Stimulated activated CD8-positive, alpha-beta memory T cell treated with anti-CD3 and anti-CD28 coated beads, Interleukin-15, amount 100 ng/mL, for 1 hour (primary cell): ENCODE results near the gene PLPP2.
"Not testable (repeated sequence)": the region's sequence is repeated elsewhere in the genome, so short reads cannot be mapped to it uniquely, and the experiment has no call there.

Experiments
- DNase-seq: peaks from one replicate; pipeline ENCODE4 v3.0.0-alpha.2; 2020; ENCODE audit warnings: low read depth

The PLPP2 gene

GRCh38 chr19:292951-293350 lies 1.7 kb upstream of the PLPP2 start:
- DNase-seq = no peak

- no peak for DNase-seq
Measured at GRCh38 chr19:292281-292884, 1.2 kb upstream of the PLPP2 start.

DNA sequence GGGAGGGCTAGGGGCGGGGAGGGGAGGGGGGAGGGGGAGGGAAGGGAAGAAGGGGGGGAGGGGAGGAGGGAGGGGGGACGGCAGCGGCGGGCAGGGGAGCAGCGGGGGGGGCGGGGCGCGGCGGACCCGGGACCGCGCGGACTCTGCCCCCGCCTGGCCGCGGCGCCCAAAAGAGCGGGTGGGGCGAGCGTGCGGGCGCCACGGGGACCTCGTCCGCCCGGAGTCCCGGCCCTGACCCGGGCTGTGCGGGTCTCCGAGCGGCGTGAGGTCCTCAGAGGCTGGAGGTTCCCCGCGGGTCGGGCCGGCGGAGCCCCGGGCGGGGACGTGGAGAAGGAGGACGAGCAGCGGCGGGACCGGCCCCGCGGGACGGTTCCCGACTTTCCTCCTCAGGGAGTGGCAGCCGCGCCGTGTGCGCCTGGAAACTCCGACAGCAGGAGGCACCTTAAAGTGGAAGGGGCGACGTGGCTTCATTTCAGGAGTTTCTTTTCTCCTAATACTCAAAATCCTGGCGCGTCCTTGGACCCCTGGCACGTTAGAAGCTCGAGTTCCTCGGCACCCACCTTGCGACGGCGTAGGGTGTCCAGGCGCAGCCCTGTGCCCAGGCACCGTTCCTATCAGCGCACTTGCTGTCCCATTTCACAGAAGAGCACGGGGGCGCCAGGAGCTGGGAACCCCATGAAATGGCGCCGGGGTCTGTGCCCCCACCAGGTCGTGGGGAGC lies 518 bp upstream of the PLPP2 start:
- DNase-seq = no peak

- no peak for DNase-seq
Measured at GRCh38 chr19:290372-291005, 714 bp downstream of the PLPP2 start.

- DNase-seq = no peak
Measured at GRCh38 chr19:289651-290371, 1.4 kb downstream of the PLPP2 start.

DNA sequence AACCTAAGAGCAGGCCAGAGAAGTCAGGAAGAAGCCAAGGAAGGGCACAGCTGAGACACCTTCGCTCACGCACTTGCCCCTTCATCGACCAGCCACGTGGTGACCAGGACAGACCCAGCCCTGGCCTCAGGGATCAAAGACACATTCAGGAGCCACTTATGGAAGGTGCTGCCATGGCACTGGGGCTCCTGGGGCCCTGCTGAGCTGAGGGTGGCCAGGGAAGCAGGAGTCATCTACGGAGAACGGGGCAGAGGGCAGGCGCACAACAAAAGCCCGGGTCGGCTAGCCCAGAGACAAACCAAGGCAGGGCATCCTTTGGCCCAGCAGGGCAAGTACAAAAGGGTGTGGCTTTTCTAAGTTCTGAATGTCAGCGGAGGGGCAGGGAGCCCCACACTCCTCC lies 2.3 kb downstream of the PLPP2 start:
- no peak for DNase-seq

DNA sequence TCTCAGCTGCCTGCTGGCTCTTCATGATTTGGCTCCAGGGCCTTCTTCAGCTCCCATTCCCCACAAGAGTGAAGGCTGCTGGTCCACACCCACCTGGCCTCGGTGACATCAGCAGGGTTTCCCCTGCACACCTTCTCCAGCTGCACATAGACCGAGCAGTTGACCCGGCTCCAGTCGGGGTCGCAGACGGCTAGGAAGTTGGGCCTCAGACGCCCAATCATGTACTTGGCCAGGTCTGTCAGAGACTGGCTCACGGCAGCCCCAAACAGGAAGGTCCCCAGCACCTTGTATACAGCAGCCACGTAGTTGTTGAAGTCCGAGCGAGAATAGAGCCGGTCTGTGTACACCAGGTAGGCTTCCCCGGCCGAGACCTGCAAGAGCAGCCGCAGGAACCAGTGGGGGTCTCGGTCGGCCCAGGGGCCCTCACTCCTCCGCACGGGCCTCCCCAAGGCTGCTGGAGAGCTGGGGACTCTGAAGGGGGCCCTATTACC lies 3.8 kb downstream of the PLPP2 start:
- no peak for DNase-seq

GRCh38 chr19:283395-283794 lies 7.8 kb downstream of the PLPP2 start:
- DNase-seq = no peak

GRCh38 chr19:282501-282900 lies 8.7 kb downstream of the PLPP2 start:
- DNase-seq = no peak

DNA sequence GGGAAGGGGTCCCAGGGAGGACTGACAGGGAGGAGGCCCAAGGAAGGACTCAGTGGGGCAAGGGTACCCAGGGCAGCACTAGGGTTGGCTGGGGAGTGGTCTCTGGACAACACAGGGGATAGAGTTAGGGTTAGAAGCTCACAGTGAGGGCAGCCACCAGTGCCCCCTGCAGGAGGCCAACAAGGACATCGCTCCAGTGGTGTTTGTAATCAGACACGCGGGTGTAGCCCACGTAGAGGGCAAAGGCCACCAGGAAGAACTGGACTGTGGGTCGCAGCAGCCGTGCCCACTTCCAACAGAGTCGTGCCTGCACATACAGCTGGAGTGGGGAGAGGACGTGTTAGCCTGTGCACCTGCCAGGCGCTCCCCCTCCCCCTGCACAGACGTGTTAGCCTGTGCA lies 9.2 kb downstream of the PLPP2 start:
- DNase-seq = no peak

DNA sequence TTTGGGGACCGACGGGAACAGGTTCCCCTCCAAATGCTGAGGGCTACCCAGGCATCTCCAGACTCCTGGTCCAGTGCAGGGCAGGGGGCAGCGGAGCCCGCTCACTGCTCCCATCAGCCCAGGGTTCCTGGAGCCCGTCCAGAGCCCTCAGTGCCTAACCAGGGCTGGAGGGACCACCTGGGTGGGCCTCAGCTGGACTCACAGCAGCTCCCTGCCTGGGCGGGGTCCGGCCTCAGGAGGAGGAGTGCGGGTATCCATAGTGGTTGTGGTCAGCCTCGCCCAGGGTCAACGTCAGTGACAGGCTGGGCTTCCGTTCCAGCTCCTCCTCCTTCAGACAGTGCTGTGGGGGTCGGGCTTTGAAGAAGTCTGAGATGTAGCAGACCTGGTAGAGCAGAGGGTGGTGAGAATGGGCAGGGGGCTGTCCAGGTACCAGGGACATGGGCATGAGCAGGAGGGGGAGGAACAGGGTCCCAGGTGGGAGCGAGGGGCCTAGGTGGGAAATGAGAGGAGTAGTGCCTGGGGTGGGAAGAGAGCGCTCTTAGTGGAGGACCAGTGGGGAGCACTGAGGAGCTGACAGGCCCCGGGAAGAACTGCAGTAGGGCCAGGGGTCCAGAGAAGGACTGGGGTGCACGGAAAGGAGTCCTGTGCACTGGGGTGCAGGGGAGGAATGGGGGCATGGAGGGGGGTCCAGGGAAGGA lies 9.9 kb downstream of the PLPP2 start:
- no peak for DNase-seq

GRCh38 chr19:280541-281009 lies 10.6 kb downstream of the PLPP2 start:
- DNase-seq = no peak

- no peak for DNase-seq
Measured at GRCh38 chr19:279656-280055, 11.5 kb downstream of the PLPP2 start.

- DNase-seq = no peak
Measured at GRCh38 chr19:279231-279630, 12.0 kb downstream of the PLPP2 start.

GRCh38 chr19:277581-278165 lies 13.5 kb downstream of the PLPP2 start:
- DNase-seq = no peak

DNA sequence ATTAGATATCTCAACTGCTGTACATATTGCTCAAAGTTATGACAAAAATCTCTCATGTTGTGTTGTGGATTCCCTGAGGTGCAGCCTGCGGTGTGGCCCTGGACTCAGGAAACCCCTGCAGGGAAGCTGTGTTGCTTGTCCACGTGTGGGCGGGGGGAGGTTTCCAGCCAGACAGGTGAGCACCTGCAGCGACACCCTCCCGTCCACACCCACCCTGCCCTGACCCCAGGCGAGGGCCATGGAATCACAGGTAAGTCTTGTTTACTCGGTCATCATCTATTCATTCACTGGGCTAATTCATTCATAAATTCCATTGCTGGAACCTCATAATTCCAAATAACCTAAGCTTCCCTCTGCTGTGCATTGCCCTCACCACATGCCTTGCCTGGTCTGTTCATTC lies 14.1 kb downstream of the PLPP2 start:
- DNase-seq = no peak

DNA sequence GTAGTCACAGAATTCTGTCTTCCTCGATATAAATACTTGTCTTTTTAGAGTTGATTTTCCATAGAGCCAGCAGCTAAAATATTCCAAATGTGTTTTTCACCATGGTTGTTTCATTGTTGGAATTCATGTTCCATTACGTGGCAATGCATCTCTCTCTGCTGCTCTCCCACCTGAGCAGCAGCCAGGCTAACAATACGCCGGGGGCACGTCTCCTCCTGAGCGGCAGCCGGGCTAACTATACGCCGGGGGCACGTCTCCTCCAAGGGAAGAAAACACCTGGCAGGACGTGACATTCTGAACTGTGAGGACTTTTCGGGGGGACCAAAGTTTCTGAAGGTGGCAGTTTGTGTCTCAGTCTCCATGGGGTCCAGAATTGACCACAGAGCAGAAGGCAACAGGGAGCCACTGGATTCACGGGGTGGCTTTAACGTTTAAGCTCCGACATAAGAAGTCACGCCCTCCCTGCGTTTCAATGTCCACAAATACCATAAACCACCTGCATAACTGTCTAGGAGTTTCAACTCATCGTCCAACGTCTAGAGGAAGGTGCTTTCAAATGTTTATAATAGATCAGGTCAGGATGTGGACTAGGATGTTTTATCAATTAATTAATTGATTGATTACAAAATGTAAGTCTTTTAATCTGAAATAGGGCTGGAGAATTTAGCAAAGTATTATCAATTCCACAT lies 15.1 kb downstream of the PLPP2 start:
- DNase-seq = no peak

GRCh38 chr19:275000-275399 lies 16.2 kb downstream of the PLPP2 start:
- no peak for DNase-seq

GRCh38 chr19:273393-273792 lies 17.8 kb downstream of the PLPP2 start:
- DNase-seq = no peak

- DNase-seq = no peak
Measured at GRCh38 chr19:271856-272255, 19.3 kb downstream of the PLPP2 start.

DNA sequence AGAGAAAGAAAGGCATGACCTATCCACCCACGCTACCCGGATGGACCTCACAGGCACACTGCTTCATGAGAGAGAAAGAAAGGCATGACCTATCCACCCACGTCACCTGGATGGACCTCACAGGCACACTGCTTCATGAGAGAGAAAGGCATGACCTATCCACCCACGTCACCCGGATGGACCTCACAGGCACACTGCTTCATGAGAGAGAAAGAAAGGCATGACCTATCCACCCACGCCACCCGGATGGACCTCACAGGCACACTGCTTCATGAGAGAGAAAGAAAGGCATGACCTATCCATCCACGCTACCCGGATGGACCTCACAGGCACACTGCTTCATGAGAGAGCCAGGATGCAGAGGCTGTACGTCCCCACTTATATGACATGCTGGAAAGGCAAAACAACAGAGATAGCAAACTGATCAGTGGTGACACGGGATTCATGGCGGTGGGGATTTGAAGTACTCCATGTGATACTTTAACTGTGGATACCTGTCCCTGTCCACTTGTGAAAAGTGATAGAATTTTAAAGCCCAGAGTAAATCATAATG lies 20.4 kb downstream of the PLPP2 start:
- not testable (repeated sequence) for DNase-seq
